ENCODE measurements around the gene ASIC4. TPM values are rescaled to one million over a fixed set of nuclear protein-coding genes. Genes with fewer than 3 reads are reported as not detected.

ASIC4 gene
- total and polyA plus RNA-seq, 9 of the 15 experiments (the other 6 are each of a cell fraction or from before 2014, with no cell fraction given): 0.07 to 19.2 (median 4.8) TPM

GRCh38 chr2:219563271-219563928, 49.1 kb downstream of the ASIC4 start:
- no peak overlapping the region for H3K4me3 ChIP-seq
- ATAC-seq: no peak
- H4K20me1 ChIP-seq (replicated peaks; ENCODE audit: control insufficient read depth, insufficient read depth, low read length): no peaks in the 10 kb centered on the region
- no peak for FAIRE-seq
- no peak overlapping the region for H2AFZ ChIP-seq (ENCODE audit: low read depth, low read length)
- no peaks in the 10 kb centered on the region for H3K9me3 ChIP-seq (replicated peaks; ENCODE audit: control insufficient read depth, insufficient read depth, low read depth, low read length)
- H3K4me1 ChIP-seq (replicated peaks in 1 of 2; ENCODE audit: control insufficient read depth in 2 of 2, insufficient read depth in 2 of 2, low read length in 2 of 2): peaks cover 2 to 37% of the 10 kb centered on the region in 2 experiments; a peak in 3 of 5 replicates
- ChIA-PET CTCF (ENCODE audit: low intra/inter-chr PET ratio) (no interaction called here), POLR2A (interaction anchor here (0.8 to 3.6 kb wide), 3 partner anchors 8 to 21 kb away, joined by 3 to 16 read pairs (median 9); partner anchors contain the start of genes INHA and OBSL1)
- in situ Hi-C loops (cut with MboI): no loop called here
- no peak for DNase-seq (ENCODE audit: extremely low read depth in 1 of 4, low spot score in 3 of 4)
- no peak overlapping the region for H3K4me2 ChIP-seq (ENCODE audit: insufficient read depth, low read length)
- H3K36me3 ChIP-seq (ENCODE audit: control insufficient read depth, insufficient read depth, low read length): no peaks in the 10 kb centered on the region
- no TSS peak for BruUV-seq (replicated peaks)
- 67% methylated on average over 12 of the region's 20 CpGs for WGBS (ENCODE audit: insufficient coverage, low coverage, missing lambda C conversion rate)
- H3K79me2 ChIP-seq (ENCODE audit: control insufficient read depth, insufficient read depth, low read length): no peaks in the 10 kb centered on the region
- H3K9ac ChIP-seq (ENCODE audit: insufficient read depth in 1 of 2, low read depth in 2 of 2, low read length in 2 of 2): peak overlapping the region in 1 of 2 experiments; percentile 26; a peak in 1 of 4 replicates
- H3K9me1 ChIP-seq (ENCODE audit: control insufficient read depth, insufficient read depth, low read length): no peaks in the 10 kb centered on the region
- intact Hi-C loops (cut with micrococcal nuclease): loop anchor here (5.0 kb wide), 1 partner anchor 34 kb away; the partner anchor contains the start of gene STK11IP
- H3K27ac ChIP-seq (ENCODE audit: extremely low read depth, low read depth, low read length): no peak overlapping the region
- no peak for TF ChIP-seq ZNF740 (CRISPR knock-in tag; IDR thresholded peaks at IDR 0.05)
- TF ChIP-seq ZNF740 (tag; IDR thresholded peaks at IDR 0.05): no peak
- no peak for TF ChIP-seq EP300 (IDR thresholded peaks at IDR 0.05; ENCODE audit: low read length)
- no peak for TF ChIP-seq RFX1 (IDR thresholded peaks at IDR 0.05)
- TF ChIP-seq ZKSCAN3 (CRISPR knock-in tag; IDR thresholded peaks at IDR 0.05): no peak
- no peak for TF ChIP-seq ZKSCAN1 (IDR thresholded peaks at IDR 0.05; ENCODE audit: low read depth, low read length)
- TF ChIP-seq POLR2G (IDR thresholded peaks at IDR 0.05; ENCODE audit: low read depth, low read length): peak; percentile 42; the same call in 1 of the 2 replicates
- no peak for TF ChIP-seq CCAR2 (IDR thresholded peaks at IDR 0.05; ENCODE audit: low read depth, low read length)
- TF ChIP-seq CSDE1 (IDR thresholded peaks at IDR 0.05): no peak
- no peaks in the 10 kb centered on the region for H3K27me3 ChIP-seq (ENCODE audit: control insufficient read depth in 2 of 2, insufficient read depth in 2 of 2, low read length in 2 of 2)

All from K562 (cell line).